GM21447 (cell line): ENCODE data around the gene KLHL1.

Experiments
- ATAC-seq: cut with Tn5 transposase; IDR thresholded peaks from one replicate; pipeline ENCODE4 v1.9.1; 2021; ENCODE audit not compliant: unreplicated experiment

The KLHL1 gene

DNA sequence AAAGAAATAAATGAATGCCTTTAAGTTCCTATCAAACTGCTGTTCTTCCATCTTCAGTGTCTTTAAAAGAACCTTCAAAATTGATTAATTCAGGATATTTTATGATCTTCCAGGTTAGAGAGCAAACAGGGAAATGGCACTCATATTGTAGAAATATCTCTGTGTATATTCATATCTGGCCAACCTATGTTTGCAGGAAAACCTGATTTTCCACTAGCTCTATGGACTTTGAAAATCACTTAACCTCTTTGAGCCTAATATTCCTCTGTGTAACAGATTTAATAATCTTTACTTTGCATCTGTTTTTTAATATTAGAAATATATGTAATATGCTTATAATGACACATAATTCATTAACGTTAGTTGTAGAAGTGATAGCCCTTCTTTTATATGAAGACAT is 228.3 kb downstream of the KLHL1 start:
- ATAC-seq = no peak

DNA sequence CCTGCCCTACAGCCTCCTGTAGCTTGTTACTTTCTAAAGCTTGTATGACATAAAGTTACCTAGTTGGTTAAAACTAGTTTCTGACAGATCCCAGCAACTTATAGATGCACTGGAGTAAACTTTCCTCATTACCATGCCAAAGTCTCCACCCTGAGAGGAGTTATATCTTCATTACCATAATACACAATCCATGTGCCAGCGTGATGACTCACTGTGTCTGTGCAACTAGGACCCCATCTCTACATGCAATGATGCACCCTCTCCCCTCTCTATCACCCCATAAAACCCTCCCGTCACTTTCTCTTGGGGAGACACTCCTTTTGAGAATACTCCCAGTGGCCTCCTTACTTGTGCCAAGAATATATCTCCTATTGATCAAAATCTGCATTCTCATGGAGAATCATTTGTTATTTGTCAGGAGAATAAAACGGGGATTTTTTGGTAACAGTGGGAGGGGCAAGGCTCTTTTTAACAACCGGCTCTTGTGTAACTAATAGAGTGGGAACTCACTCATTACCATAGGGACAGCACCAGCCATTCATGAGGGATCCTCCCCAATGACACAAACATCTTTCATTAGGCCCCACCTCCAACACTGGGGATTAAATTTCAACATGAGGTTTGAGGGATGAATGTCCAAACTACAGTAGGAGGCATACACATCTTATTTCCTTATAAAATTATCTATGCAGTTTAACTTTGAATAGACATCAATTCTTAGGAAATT is 235.8 kb downstream of the KLHL1 start:
- no peak for ATAC-seq

DNA sequence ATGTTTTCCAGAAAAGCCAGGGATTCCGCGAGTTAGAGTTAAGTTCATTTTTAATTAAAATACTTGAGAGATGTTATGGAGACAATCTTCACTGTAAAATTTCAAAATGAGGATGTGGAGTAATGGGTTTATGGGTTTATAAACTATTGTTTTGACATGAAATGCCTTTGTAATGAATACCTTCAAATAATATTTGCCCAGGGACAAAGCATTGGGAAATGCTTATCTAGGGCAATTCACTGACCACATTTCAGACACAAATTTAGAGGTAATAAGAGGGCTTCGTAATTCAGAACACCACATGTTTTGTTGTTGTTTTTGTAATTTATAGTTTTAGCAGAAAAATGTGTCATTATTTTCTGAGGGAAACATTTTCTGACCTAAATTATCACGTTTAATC is 241.7 kb downstream of the KLHL1 start:
- no peak for ATAC-seq

DNA sequence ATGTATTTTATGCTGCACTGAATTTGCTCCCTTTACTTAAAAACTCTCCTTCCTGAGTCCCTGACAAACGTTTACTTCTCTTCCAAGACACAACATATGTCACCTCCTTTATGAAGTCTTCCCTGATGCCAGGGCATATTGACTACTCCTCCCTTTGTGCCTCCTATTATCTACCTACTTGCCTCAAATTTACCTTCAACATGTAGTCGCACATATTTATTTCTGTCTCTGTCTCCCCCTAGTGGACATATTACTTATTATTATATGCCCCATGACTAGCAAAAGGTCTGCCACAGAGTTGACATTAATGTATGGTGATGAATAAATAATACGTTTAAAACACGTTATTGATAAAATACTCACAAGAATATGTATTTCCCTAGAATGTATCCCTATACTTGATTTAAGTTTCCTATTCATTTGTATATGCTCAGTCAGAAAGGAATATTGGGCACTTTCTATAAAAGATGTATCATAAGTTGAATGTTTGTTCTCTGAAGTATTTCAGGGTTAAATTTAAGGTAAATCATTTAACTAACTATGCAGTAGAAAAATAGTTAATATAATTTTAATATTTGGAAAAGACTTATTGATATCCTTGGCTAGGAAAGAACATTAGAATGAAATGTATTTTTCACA is 250.9 kb downstream of the KLHL1 start:
- peak; percentile 86 for ATAC-seq

DNA sequence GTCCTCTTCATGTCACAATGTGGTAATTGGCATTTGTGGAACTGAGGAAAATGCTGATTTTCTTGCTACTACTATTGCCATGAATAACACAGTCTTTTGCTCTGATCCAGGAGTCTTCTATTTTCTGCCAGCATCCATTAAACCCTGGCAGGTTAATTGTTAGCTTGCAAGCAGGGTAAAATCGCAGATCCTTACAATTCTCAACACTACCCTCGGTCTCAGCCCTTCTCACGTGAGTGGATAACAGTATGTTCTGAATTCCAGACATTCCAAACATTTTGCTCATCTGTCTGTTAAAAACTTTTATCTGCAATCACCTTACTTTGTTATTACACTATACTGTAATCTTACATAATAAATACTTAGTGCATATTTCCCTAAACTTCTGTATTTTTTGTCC is 251.9 kb downstream of the KLHL1 start:
- ATAC-seq = no peak

DNA sequence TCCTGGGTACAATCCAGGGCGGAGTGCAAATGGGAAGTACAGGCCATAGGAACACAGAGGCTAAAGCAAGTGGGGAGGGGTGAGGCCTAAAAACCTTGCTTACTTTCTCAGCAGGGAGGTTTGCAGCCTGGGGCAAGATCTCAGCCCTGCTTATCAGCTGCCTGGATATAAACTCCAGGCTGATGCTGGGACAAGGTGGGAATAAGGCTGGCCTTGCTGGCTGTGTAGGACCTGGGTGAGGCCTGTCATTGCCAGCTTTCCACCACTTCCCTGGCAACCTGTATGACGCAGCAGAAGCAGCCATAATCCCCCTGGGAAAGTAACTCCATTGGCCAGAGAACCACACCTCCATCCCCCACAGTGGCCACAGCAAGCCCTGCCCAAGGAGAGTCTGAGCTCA is 279.7 kb downstream of the KLHL1 start:
- ATAC-seq = no peak

DNA sequence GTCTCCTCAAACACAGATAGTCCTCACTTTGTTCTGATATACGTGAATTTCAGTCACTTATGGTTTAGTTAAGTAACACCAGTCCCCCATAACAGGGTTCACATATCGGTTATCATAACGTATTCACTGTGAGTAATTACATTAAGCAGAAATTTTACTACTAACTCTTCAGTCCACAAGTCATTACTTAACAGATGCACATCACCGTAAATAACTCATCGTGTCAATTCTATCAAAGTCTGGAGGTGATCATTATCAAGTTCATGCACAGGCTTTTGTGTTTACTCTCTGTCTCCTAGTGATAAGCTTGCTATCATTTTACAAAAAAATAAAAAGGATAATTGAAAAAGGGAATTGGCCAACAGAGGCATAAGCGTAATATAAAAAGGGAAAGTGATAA is 288.1 kb downstream of the KLHL1 start:
- no peak for ATAC-seq

DNA sequence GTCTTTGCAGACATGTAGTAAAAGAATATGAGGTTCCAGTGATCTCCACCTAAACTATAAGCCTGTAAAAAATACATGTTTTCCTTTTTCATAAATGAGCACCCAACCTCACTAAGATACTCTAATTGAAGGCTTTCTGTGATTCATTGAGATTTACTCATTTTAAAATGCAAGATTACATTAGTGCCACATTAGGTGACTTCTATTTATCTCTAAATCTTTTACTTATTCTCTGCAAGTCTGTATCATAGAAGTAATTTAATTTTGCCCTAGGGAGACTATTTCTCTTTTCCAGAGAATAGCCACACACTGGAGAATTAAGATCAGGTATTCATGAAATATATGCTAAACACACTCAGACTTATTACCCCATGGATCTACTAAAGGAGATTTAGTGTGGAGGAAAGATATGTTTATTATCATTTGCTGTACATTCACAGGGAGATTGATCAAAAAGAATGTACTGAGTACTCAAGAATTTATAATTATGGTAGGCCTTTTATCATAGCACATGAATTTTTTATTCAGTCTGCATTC is 290.9 kb downstream of the KLHL1 start:
- ATAC-seq = no peak

DNA sequence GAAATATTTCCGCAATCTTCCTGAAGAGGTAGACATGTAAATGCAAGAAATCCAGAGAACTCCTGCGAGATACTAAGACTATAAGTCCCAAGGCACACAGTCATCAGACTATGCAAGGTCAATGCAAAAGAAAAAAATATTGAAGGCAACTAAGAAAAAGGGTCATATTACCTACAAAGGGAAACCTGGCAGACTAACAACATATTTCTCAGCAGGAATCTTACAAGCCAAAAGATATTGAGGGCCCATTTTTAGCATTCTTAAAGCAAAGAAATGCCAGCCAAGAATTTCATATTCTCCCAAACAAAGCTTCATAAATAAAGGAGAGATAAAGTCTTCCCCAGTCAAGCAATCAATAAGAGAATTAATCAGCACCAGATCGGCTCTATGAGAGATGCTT is 299.1 kb downstream of the KLHL1 start:
- no peak for ATAC-seq

DNA sequence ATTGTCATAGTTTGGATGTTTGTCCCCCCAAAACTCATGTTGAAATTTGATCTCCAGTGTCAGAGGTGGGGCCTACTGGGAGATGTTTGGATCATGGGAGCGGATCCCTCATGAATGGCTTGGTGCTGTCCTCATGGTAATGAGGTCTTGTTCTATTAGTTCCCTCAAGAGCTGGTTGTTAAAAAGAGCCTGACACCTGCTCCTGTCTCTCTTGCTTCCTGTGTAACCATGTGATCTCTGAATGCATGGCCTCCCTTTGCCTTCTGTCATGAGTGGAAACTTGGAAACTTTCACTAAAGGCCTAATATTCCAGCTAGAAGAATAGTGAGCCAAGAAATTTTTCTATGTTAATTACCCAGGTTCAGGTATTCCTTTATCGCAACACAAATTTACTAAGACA is 312.0 kb downstream of the KLHL1 start:
- ATAC-seq = no peak

DNA sequence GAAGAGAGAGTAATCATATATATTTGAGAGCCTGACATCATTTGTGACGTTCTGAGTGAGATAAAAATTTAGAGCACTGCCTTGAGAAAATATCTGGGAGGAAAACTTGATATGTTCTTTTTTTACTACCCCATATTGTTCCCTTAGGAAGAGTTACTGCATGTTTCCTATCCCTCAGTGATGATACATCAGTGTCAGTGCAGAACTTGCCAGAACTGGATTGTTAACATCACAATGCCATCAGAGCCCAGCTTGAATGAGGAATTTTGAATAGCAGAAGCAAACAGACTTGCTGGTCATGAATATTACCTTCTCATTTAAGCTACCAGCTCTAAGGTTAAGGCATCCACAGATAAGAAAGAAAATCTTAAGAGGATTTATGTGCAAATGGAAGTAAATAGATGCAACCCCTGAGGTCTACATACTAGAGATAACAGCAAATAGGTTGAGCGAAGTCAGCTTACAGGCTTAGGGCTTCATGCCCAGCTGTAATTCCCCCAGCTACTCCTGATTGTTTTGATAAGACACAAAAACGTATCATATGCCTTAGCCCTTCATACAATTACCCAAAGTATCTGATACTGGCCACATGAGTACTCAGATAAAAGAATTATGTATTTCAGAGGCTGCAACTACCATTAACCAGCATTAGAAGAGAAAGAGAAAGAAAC is 314.3 kb downstream of the KLHL1 start:
- no peak for ATAC-seq

DNA sequence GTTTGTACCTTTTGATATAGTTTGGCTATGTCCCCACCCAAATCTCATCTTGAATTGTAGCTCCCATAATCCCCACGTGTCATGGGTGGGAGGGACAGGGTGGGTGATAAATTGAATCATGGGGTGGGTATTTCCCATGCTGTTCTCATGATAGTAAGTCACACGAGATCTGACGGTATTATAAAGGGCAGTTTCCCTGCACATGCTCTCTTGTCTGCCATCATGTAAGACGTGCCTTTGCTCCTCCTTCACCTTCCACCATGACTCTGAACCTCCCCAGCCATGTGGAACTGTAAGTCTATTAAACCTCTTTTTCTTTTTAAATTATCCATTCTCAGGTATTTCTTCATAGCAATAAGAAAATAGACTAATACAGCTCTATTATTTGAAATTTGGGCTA is 331.3 kb downstream of the KLHL1 start:
- ATAC-seq = no peak

DNA sequence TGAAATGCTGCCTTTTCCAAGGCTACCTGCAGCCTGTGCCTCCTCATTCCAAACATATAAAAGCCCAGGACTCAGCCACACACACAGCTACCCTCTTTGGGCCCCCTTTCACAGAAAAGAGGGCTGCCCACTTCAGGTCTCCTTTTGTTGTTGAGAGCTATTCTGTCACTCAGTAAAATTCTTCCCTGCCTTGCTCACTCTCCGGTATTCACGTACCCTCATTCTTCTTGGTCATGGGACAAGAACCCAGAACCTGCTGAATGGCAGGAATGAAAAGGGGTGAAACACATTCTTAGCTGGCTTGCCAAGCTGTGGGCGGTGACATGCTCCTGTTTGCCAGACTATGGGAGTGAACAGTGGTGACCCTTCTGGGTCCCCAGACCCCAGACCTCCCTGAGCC is 338.6 kb downstream of the KLHL1 start:
- ATAC-seq = no peak

DNA sequence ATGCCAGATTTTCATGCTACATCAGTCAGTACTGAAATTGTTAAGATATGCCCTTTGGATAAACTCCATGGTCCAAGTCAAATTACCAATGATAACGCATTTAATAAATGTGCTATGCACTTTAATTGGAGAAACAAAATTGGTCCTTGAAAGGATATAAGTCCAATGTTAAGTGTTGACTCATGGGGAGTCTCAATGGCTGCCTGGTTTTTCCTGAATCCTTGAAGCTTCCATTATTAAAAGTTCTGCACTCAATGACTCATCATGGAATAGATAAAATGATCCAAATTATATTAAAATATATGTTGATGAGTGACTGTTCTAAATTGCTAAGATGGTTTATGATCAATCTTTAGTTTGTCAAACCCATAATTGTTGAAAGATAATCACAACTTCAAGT is 346.7 kb downstream of the KLHL1 start:
- no peak for ATAC-seq

DNA sequence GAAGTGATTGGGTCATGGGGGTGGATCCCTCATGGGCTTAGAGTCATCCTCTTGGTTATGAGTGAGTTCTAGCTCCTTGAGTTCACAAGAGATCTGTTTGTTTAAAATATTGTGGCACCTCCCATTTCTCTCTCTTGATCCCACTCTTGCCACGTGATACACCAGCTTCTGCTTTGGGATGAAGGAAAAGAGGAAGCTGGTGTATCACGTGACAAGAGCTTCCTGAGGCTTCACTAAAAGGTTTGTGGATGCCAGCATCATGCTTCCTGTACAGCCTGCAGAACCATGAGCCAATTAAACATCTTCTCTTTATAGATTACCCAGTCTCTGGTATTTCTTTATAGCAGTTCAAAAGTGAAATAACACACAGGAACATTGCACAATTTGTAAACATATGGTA is 353.2 kb downstream of the KLHL1 start:
- ATAC-seq = no peak

DNA sequence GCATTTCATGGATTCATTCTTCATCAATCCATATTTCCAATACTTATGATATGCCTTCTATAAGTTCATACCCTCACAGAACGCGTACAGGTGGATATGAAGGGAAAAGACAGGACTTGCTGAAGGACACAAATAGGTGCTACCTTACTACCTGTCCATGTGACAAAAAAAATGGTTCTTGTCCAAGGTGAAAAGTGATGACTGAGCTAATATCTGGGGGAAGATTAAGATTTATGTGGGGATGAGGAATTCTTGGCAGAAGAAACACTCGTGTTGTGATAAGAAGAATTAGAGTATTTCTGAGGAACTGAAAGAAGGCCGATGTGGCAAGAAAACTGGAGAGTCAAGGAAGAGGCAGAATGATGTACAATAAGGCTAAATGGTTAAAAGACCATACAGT is 357.0 kb downstream of the KLHL1 start:
- ATAC-seq = no peak

DNA sequence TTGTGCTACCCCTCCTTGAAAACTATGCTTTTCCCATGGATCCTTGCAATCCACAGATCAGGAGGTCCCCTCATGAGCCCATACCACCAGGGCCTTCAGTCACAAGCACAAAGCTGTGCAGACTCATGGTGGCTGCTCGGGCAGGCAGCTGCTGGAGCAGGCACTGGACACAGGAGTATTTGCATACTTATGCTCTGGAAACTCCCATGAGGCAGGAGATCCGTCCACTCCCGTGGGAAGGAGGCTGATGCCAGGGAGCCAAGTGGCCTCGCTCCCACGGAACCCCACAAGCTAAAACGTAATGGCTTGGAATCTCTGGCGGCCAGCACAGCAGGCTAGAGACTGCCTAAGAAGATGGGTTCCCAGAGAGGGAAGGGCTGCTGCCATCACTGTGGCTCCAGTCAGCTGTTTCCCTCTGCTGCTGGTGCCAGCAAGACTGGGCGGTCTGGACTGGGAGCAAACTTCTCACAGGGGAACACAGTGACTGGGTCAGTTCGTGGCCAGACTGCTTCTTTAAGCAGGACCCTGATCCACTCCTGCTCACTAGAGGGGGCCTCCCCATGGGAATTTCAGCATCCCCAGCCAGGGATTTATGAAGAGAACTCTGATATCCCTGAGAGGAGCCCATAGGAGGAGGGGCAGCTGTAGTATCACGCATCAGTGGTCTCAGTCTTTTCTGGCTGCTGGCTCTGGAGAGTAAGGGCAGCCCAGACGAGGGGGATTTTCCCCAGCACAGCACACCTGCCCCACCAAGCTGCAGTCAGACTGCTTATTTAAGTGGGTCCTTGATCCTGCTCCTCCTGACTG is 370.9 kb downstream of the KLHL1 start:
- ATAC-seq = no peak

DNA sequence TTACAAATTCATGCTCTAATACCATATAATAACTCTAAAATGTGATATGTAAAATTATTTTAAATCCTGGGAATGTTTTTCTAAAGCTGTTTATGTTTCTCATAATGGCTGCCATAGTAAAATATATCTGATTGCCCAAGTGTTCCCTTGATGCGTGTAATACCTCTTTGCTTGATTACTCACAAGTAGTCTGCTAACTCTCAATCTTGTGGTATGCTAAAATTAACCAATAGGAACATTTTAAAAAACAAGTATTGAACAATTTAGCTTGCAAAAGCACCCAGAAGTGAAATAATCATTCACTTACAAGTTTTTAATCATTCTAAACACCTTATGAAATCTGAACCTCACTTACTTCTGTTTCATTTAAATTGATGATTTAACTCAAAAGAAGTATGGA is 386.6 kb downstream of the KLHL1 start:
- no peak for ATAC-seq

DNA sequence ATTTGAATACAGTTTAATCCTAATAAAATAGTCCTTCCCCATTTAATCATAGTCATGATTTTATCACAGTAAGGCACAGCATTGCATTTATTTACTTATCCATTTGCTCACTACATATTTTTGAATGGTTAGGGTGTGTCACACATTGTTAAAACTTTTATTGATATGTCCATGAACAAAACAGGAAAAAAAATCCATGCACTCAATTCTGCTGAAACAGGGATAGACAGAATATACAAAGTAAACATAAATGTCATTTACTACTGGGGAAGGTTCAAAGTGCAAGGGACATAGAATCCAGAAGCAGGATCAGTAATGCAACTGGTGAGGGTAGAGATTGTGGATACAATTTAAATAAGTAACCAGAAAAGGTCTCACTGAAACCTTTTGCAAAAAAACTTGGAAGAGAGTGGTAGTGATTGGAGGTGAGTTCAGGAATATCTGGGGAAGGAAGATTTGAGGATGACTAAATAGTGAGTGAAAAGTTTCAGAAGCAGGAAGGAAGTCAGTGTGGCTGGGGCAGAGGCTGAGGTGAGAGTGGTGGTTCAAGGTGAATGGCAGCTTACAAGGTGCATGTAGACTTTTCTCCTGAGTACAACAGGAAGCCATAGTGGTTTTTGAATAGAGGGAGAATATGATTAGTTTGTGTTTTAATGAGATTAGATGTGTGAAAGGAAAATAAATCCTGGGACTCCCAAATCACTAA is 387.8 kb downstream of the KLHL1 start:
- no peak for ATAC-seq

DNA sequence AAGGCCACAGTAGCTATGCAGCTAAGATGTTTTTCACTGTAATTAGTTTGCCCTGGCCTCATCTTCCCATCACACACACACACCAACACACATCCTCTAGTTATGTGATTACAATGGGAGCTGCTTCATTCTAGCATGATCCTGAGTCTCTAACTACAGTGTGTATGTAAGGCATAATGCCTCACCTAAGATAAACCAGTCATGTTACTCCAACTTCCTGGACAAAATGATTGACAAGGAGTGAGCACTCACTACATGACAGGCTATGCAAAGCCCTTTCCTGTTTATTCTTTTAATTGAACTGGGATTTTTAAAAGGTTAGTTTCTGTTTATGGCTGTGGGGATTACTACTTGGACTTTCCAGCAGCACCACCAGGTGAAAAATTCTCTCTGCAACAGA is 401.4 kb downstream of the KLHL1 start:
- no peak for ATAC-seq

DNA sequence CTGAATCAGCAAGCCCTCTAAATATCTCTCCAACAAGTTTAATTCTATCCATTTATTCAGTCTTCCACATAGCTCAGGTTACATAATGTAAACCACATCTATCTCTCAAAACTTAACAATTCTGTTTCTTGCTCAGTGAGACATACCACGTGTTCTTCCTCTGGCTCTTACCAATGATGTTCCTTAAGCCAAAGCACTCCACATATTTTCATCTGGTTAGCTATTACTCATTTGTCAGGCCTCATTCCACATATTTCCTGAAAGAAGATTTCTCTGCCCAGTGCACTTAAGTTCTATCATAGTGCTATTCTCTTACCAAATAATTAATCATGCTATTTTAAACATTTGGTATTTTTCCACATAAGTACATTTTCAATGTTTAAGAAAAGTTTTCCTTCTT is 403.9 kb downstream of the KLHL1 start:
- no peak for ATAC-seq
